ENCODE data around the gene TRIM29.

- TF ChIP-seq ZNF565 (CRISPR knock-in tag; conservative IDR thresholded peaks at IDR 0.05; ENCODE audit: low read depth) (no peak), ZNF8 (CRISPR knock-in tag; IDR thresholded peaks at IDR 0.05) (no peak), ARNTL (CRISPR knock-in tag; IDR thresholded peaks at IDR 0.05; ENCODE audit: borderline replicate concordance, low read depth) (no peak), CSRNP3 (CRISPR knock-in tag; IDR thresholded peaks at IDR 0.05) (no peak), GLIS3 (CRISPR knock-in tag; IDR thresholded peaks at IDR 0.05) (no peak), ZNF70 (CRISPR knock-in tag; IDR thresholded peaks at IDR 0.05) (no peak), ZC3H10 (CRISPR knock-in tag; IDR thresholded peaks at IDR 0.05) (no peak)
These were observed 31.2 kb upstream of the TRIM29 start for GRCh38 chr11:120168960-120169681.

All from SK-N-SH treated with all-trans-retinoic acid at 6 μM for 48 hours (cell line).